HUDEP-2 (cell line): Measurements from ENCODE around the gene OR5K4.
"Not testable (repeated sequence)": the region's sequence is repeated elsewhere in the genome, so short reads cannot be mapped to it uniquely, and the experiment has no call there.

Experiments used
- DNase-seq, 76 experiments: peaks; one replicate each; lab custom pipeline; 2025; ENCODE audit not compliant: unreplicated experiment in 76 of 76; lab: John Stamatoyannopoulos, UW

The OR5K4 gene

DNA sequence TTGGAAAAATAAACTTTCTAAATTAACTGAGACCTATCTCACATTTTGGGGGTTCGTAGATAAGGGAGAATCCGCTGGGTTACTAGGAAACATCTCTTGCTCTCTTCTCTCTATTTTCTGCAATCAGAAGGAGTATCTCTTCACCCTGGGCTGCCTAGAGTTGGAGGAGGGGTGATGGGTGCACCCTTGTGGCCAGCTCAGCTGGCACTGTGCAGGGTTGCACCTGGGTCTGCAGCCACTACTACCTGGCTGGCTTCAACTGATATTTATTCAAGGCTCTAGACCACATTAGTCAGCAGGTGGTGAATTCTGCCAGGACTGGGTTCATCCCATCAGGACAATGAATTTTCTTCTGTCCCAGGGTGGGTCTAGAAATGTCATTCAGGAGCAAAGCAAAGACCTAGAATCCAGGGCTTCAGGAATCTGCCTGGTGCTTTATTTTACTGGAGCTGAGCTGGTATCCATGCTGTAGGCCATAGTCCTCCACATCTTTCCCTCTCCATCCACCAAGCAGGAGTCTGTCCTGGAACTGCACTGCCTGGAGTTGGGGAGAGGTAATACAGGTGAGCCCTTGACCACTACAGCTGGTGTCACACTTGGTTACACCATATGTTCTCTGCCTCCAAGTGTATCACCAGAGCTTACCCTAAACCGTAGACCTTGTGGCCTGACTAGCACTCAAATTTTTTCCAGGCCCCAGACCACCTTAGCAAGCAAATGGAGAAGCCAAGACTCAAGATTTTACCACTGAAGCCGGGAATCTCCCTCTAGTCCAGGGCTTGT, 14.0 kb downstream of the OR5K4 start:
- DNase-seq, result no peak

DNA sequence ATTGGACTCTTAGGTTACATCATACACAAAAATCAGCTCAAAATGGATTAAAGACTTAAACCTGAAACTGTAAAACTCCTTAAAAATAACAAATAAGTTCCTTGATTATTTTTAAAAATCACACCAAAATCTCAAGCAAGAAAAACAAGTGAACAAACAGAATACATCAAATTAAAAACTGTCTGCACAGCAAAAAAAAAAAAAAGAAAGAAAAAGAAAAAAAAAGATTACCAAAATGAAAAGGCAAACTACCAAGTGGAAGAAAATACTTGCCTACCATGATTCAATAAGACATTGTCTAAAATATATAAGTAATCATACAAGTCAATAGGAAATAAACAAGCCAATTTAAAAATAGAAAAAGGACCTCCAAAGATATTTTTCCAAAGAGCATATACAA, 17.5 kb downstream of the OR5K4 start:
- DNase-seq, result no peak

DNA sequence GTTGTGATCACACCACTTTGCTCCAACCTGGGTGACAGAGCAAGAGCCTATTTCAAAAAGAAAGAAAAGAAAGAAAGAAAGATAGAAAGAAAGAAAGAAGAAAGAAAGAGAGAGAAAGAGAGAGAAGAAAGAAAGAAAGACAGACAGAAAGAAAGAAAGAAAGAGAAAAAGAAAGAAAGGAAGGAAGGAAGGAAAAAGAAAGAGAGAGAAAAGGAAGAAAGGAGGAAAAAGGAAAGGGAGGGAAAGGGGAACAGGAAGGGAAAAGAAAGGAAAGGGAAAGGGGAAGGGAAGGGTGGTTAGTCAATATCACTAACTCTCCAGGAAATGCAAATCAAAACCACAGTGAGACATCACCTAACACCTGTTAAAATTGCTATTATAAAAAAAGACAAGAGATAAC, 18.2 kb downstream of the OR5K4 start:
- no peak for DNase-seq

DNA sequence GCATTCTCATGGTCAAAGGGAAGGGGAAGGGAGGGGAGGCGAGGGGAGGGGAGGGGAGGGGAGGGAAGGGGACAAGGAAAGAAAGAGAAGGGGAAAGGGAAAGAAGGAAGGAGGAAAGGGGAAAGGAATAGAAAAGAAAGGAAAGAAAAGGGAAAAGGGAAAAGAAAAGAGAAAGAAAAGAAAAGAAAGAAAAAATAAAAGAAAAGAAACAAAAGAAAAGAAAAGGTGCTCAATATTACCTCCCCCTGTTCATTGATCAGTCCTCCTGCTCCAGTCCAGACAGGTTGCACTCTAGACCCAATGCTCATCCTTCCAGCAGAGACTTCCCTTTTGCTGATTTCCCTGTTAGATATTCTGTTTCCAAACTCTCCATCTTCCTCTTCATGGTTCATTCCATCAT, 18.8 kb downstream of the OR5K4 start:
- no peak for DNase-seq

DNA sequence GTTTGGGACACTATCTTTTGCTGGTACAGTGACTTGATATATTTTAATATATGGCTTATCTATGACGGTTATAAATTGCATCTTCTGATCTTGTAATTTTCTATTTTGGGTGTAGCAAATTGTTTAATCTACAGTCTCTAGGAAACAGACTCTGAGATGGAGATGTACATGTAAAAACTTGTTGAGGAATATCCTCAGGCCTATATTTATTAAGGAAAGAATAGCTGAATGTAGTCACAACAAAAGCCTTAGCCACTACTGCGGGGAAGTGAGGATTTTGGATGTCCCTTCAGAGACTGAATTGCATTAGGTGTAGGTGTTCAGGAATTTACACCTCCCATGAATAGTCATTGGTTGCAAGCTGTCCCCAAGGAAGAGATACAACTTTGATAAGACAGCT, 23.0 kb downstream of the OR5K4 start:
- no peak for DNase-seq

GRCh38 chr3:98388147-98388546, 34.5 kb downstream of the OR5K4 start:
- no peak for DNase-seq

- no peak for DNase-seq
These were observed 36.7 kb downstream of the OR5K4 start, which contains the start of gene OR5K3 for GRCh38 chr3:98390366-98390765. Gene OR5K3 (plus strand): TSS chr3:98390666. CDS start chr3:98390666, 0 bp downstream.

DNA sequence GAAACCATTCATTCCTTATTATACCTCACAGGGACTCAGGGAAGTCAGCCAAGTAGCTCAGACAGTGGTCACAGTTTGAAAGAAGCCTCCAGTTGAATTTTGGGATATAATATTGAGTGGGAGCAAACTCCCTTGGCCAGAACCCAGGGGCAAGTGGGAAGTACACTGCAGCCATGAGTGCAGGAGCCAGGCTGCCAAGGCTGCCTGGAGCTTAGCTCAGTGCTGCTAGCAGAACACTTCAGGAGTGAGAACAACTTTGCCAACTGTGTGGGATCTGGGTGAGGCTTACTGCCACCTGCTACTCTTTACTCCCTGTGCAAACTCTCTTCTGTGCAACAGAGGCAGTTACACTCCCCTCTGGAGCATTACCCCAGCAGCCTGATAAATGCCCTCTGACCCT, 41.4 kb downstream of the OR5K4 start:
- DNase-seq, result no peak

- DNase-seq, result not testable (repeated sequence)
These were observed 42.8 kb downstream of the OR5K4 start for GRCh38 chr3:98396482-98396881.

DNA sequence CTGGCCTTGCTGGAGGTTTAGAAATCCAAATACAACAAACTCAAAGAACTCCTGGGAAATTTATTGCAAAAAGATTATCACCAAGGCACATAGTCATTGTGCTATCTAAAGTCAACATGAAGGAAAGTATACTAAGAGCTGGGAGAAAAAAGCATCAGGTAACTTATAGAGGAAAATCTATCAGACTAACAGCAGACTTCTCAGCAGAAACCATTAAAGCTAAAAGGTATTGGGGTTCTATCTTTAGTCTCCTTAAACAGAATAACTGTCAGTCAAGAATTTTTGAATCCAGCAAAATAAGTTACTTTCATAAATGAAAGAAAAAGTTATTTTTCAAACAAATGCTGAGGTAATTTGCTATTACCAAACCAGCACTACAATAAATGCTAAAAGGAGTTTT, 44.9 kb downstream of the OR5K4 start:
- no peak for DNase-seq

- DNase-seq, result no peak
These were observed 48.9 kb downstream of the OR5K4 start for GRCh38 chr3:98402507-98402906.

GRCh38 chr3:98404010-98404409, 50.4 kb downstream of the OR5K4 start:
- no peak for DNase-seq
